Measurements from ENCODE around the gene ECM2.

The ECM2 gene

DNA sequence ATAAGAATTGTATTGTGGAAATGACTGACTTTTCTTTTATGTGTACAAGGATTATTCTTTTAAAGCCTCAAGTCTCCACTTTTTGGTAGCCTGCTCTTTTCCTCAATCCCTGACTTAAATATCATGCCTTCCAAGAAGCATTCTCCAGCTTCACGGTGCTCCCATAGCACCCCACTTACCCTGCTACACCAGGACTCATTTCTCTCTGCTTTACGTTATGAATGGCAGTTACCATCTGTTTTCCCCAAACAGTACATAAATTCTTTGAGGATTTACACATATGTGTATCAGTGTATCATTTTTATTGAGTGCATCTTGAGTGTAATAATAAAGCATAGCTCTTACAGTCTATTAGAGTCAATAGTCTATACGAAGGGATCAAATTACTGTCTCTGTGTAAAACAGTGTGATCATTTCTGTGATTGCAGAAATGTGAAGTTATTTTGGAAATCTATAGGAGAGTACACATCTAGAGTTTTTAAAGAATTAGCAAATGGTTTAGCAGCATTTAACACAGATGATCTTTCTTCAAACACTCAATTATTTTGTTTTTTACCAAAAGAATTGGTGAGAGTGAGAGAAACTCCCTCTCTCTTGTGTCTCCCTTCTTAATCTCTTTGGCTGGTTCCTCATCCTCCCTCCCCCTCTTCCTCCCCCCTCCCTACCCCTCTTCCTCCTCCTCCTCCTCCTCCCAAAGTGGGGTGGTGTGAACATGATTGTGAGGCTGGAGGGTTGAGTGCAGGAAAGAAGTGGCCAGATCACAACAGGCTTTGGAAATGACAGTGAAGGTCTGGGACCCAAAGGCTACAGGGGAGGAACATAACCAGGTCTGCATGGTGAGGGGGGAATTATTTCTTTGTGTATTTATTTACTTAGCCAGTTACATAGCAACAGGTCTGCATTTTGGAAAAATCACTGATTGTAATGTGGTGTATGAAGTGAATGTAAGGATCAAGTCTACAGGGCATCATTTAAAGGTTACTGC is 27.6 kb upstream of the ECM2 start:
- Histone ChIP-seq H3K9me3 (no peaks in the 10 kb centered on the region), H3K4me1 (peaks cover 0 to 37% (median 13%) of the 10 kb centered on the region in 4 donors), H3K4me3 (no peak overlapping the region), H3K27ac (no peak overlapping the region), H3K27me3 (no peaks in the 10 kb centered on the region), H3K36me3 (no peaks in the 10 kb centered on the region)
- intact Hi-C loops (cut with DNase I; ENCODE audit: low total_unique reads), result no loop called here
- TF ChIP-seq, protein P1, sequence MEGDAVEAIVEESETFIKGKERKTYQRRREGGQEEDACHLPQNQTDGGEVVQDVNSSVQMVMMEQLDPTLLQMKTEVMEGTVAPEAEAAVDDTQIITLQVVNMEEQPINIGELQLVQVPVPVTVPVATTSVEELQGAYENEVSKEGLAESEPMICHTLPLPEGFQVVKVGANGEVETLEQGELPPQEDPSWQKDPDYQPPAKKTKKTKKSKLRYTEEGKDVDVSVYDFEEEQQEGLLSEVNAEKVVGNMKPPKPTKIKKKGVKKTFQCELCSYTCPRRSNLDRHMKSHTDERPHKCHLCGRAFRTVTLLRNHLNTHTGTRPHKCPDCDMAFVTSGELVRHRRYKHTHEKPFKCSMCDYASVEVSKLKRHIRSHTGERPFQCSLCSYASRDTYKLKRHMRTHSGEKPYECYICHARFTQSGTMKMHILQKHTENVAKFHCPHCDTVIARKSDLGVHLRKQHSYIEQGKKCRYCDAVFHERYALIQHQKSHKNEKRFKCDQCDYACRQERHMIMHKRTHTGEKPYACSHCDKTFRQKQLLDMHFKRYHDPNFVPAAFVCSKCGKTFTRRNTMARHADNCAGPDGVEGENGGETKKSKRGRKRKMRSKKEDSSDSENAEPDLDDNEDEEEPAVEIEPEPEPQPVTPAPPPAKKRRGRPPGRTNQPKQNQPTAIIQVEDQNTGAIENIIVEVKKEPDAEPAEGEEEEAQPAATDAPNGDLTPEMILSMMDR (IDR thresholded peaks at IDR 0.05), result no peak
- no peak for DNase-seq

DNA sequence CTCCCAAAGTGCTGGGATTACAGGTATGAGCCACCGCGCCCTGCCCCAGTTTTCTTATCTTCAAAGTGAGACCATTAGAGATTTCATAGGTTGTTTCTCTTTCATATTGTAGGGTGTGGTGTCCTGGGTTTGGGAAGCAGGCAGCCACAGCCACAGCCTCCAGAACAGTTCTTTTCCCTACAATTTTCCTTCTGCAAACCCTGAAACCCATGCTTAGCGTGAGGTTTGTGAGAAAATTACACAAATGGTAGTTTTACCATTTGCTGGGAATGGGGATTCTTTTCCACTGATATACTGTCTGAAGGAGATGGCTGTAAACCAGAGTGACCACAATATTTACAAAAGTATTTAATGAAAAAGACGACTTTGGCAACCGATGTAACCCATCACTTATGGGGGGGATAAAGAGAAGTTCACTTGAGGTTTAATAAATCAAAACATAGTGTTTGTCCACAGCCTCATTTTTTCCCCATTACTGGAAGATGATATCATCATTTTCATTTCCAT is 26.7 kb upstream of the ECM2 start:
- DNase-seq, result no peak
- intact Hi-C loops (cut with DNase I; ENCODE audit: low total_unique reads), result no loop called here
- H3K27ac ChIP-seq, result no peak overlapping the region
- H3K9me3 ChIP-seq, result no peaks in the 10 kb centered on the region
- peaks cover 0 to 37% (median 13%) of the 10 kb centered on the region in 4 donors for H3K4me1 ChIP-seq
- no peak overlapping the region for H3K4me3 ChIP-seq
- no peaks in the 10 kb centered on the region for H3K27me3 ChIP-seq
- TF ChIP-seq, protein P1 (IDR thresholded peaks at IDR 0.05), result no peak
- H3K36me3 ChIP-seq, result no peaks in the 10 kb centered on the region

DNA sequence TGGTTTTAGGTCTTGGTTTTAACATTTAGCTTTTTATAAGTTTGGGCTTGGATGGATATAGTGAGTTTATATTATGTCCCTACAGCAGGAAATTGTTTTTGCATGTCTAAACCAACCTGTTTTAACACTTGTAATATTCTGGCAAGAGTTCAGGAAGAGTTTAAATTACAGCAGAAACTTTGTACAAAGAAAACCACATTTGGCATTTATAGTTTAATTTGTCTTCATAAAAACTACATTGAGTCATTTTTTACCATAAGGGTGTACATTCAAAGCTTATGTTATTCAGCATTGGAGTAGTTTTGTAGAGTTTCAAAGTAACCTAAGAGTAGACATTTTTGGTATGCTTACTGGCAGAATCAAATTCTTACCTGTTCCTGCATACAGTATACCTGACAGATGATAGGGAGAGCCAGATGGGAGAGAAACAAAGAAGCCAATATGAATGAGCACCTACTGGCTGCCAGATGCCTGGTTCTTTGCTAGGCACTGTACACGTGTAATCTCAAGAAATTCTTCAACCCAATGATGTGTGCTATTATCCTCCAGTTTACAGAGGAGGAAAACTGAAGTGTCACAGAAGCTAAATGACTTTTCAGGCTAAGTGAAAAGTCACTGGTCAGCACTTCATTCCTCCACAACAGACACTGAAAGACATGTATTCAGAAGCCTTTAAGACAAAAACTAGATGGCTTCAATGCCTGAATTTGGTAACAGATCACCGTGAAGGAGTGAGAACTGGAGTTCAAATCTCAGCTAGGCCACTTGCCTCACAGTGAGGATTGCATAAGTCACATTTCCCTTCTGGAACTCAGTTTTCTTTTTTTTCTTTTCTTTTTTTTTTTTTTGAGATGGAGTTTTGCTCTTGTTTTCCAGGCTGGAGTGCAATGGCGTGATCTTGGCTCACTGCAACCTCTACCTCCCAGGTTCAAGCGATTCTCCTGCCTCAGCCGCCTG is 25.9 kb upstream of the ECM2 start:
- H3K9me3 ChIP-seq, result no peaks in the 10 kb centered on the region
- no peak for DNase-seq
- H3K4me1 ChIP-seq, result peaks cover 0 to 37% (median 13%) of the 10 kb centered on the region in 4 donors
- TF ChIP-seq, protein P1 (IDR thresholded peaks at IDR 0.05), result no peak
- intact Hi-C loops (cut with DNase I; ENCODE audit: low total_unique reads), result no loop called here
- no peak overlapping the region for H3K4me3 ChIP-seq
- H3K27me3 ChIP-seq, result no peaks in the 10 kb centered on the region
- no peak overlapping the region for H3K27ac ChIP-seq
- no peaks in the 10 kb centered on the region for H3K36me3 ChIP-seq

DNA sequence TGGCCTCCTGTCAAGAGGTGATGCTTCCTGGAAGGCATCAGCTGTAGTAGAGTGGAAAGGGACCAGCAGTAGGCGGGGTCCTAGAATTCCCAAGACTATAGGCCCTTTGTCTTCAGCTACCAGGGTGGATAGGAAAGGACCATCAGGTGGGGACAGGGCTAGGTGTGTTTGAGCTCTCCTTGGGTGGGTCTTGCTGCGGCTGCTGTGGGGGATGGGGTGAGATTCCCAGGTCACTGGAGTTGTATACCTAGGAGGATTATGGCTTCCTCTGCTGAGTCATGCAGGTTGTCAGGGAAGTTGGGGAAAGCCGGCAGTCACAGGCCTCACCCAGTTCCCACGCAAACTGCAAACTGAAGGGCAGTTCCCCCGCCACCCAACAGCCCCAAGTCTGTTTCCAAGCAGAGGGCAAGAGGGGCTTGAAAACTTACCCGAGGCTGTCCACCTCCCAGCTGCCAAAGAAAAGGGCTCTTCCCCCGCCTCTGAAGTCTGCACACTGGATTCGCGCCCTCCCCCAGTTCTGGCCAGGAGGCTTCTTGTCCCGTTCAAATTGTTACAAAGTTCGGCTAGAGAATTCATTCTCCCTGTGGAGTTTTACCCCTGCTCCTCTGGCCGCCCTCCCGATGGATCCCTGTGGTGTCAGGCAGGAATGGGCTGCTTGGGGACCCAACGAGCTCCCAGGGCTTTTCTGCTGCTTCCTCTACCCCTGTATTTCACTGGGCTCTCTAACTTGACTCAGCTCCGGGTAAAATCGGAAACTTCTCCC is 23.0 kb upstream of the ECM2 start:
- Histone ChIP-seq H3K27ac (peak overlapping the region in 1 of 2 donors; percentile 15), H3K4me3 (no peak overlapping the region), H3K27me3 (no peaks in the 10 kb centered on the region), H3K9me3 (no peaks in the 10 kb centered on the region), H3K4me1 (peaks cover 0 to 20% (median 7%) of the 10 kb centered on the region in 4 donors), H3K36me3 (no peaks in the 10 kb centered on the region)
- intact Hi-C loops (cut with DNase I; ENCODE audit: low total_unique reads), result no loop called here
- DNase-seq, result no peak
- TF ChIP-seq, protein P1 (IDR thresholded peaks at IDR 0.05), result no peak

DNA sequence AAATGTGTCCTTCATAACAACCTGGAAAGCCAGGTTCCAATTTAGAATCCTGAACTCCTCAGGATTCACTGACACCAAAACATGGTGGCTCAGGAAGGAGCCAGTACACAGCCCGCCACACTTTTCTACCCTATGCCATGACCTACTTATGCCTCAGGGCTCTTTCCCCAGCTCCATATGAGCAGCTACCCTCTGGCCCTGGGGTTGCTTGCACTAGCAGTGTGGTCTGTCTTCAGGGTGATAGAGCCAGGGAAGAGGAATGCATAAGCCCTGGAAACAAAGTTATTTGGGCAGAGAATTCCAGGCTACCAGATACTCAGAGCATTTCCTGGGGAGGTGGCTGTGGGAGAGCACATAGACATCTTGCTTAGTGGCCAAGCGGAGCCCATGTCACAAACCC is 15.0 kb upstream of the ECM2 start:
- H3K27me3 ChIP-seq, result no peaks in the 10 kb centered on the region
- H3K4me1 ChIP-seq, result no peaks in the 10 kb centered on the region
- no peaks in the 10 kb centered on the region for H3K36me3 ChIP-seq
- H3K9me3 ChIP-seq, result no peaks in the 10 kb centered on the region
- intact Hi-C loops (cut with DNase I; ENCODE audit: low total_unique reads), result no loop called here
- H3K27ac ChIP-seq, result no peak overlapping the region
- no peak for DNase-seq
- no peak overlapping the region for H3K4me3 ChIP-seq
- TF ChIP-seq, protein P1 (IDR thresholded peaks at IDR 0.05), result no peak

Measured in tibial artery (tissue), 4 donors.